B cell (primary cell): ENCODE data around the gene NRP1. TPM values are rescaled to one million over a fixed set of nuclear protein-coding genes. Genes with fewer than 3 reads are reported as not detected.

ENCODE experiments used
- ATAC-seq: fragments of 200-7000 bp; cut with Tn5 transposase; one replicate; pipeline ENCODE4 v1.10.0; 2021; ENCODE audit warnings: low read depth, mild to moderate bottlenecking, moderate number of reproducible peaks, moderate library complexity
- CTCF ChIA-PET: fragments of 350-600 bp; sonication (Branson Sonifier 250); formaldehyde crosslinking; loops from one replicate; lab custom pipeline; 2021; ENCODE audit warnings: antibody characterized with exemption, inconsistent platforms; lab: Charles Lee
- POLR2A ChIA-PET: fragments of 350-600 bp; sonication (Branson Sonifier 250); formaldehyde crosslinking; loops from one replicate; lab custom pipeline; 2021; ENCODE audit warnings: antibody characterized with exemption; lab: Charles Lee
- DNase-seq: peaks from one replicate; pipeline ENCODE4 v3.0.0; 2013
- H2AFZ ChIP-seq: 2 replicates; pipeline ENCODE4 v1.6.1; 2012; ENCODE audit warnings: mild to moderate bottlenecking, low read depth, low read length; ENCODE audit not compliant: insufficient read depth, poor library complexity, severe bottlenecking
- H3K27ac ChIP-seq, 2 donors: 1 replicate in 1 of 2; 2 replicates in 1 of 2; pipeline ENCODE4 v1.5.1; 2012 to 2013; ENCODE audit warnings: low read length in 2 of 2, mild to moderate bottlenecking in 2 of 2, moderate library complexity in 1 of 2
- H3K27me3 ChIP-seq, 4 experiments: fragments of 200-600 bp in 1 of 4; sonication (generic) in 1 of 4; replicated peaks in 1 of 4; 1 replicate in 2 of 4; 2 replicates in 2 of 4; pipeline versions ENCODE4 v1.6.1 to v1.7.0; 2013 to 2016; ENCODE audit warnings: low read length in 3 of 4, mild to moderate bottlenecking in 2 of 4, mixed read lengths in 1 of 4, moderate library complexity in 1 of 4; ENCODE audit not compliant: insufficient read depth in 4 of 4, control insufficient read depth in 3 of 4; ENCODE audit errors: control extremely low read depth in 1 of 4
- H3K36me3 ChIP-seq, 2 experiments: replicated peaks in 1 of 2; 1 replicate in 1 of 2; 2 replicates in 1 of 2; pipeline versions ENCODE4 v1.6.1 to v1.7.1; 2013; ENCODE audit warnings: low read length in 1 of 2; ENCODE audit not compliant: insufficient read depth in 2 of 2, control insufficient read depth in 1 of 2; ENCODE audit errors: control extremely low read depth in 1 of 2, extremely low read depth in 1 of 2
- H3K4me1 ChIP-seq, 2 donors: fragments of 200-600 bp in 1 of 2; sonication (generic) in 1 of 2; 1 replicate in 1 of 2; 2 replicates in 1 of 2; pipeline versions ENCODE4 v1.5.1 to v1.6.1; 2013 to 2017; ENCODE audit warnings: low read length in 2 of 2; ENCODE audit not compliant: control insufficient read depth in 2 of 2, insufficient read depth in 2 of 2
- H3K4me2 ChIP-seq: replicated peaks from 2 replicates; pipeline ENCODE3; 2012; ENCODE audit warnings: mild to moderate bottlenecking, low read depth, low read length; ENCODE audit not compliant: poor library complexity, severe bottlenecking
- H3K4me3 ChIP-seq, 5 experiments: fragments of 200-600 bp in 1 of 5; sonication (generic) in 1 of 5; 1 replicate in 3 of 5; 2 replicates in 2 of 5; pipeline versions ENCODE4 v1.5.1 to v1.7.0; 2011 to 2016; ENCODE audit warnings: low read length in 4 of 5, mild to moderate bottlenecking in 4 of 5, low read depth in 2 of 5, control low read depth in 1 of 5, moderate library complexity in 1 of 5; ENCODE audit not compliant: insufficient read depth in 1 of 5; ENCODE audit errors: control extremely low read depth in 1 of 5, extremely low read depth in 1 of 5
- H3K79me2 ChIP-seq: fragments of 200-600 bp; sonication (generic); one replicate; pipeline ENCODE4 v1.6.0; 2016; ENCODE audit warnings: low read length; ENCODE audit not compliant: control insufficient read depth, insufficient read depth
- H3K9ac ChIP-seq: fragments of 200-600 bp; sonication (generic); 2 replicates; pipeline ENCODE4 v1.6.1; 2017; ENCODE audit warnings: mild to moderate bottlenecking, low read length, moderate library complexity
- H3K9me3 ChIP-seq, 3 donors: one replicate each; pipeline versions ENCODE4 v1.6.1 to v1.7.1; 2013; ENCODE audit warnings: low read length in 2 of 3; ENCODE audit not compliant: control insufficient read depth in 2 of 3, insufficient read depth in 1 of 3; ENCODE audit errors: control extremely low read depth in 1 of 3
- H4K20me1 ChIP-seq: 2 replicates; pipeline ENCODE4 v1.6.0; 2012; ENCODE audit warnings: mild to moderate bottlenecking, low read length; ENCODE audit not compliant: insufficient read depth, control insufficient read depth, poor library complexity, severe bottlenecking
- H3K27ac Mint-ChIP-seq: one replicate; pipeline ENCODE4 v1.8.0; 2021; ENCODE audit warnings: mixed read lengths
- H3K27me3 Mint-ChIP-seq: one replicate; pipeline ENCODE4 v1.8.0; 2021; ENCODE audit warnings: mixed read lengths
- H3K4me1 Mint-ChIP-seq: one replicate; pipeline ENCODE4 v1.8.0; 2021; ENCODE audit warnings: mixed read lengths
- H3K4me3 Mint-ChIP-seq: one replicate; pipeline ENCODE4 v1.8.0; 2021; ENCODE audit warnings: mixed read lengths
- H3K9me3 Mint-ChIP-seq: one replicate; pipeline ENCODE4 v1.8.0; 2022; ENCODE audit warnings: mixed read lengths; ENCODE audit not compliant: insufficient read depth
- CTCF ChIP-seq: fragments of 200-600 bp; IDR thresholded peaks from one replicate; pipeline ENCODE4 v1.8.0; 2022; ENCODE audit warnings: antibody characterized with exemption, mild to moderate bottlenecking
- EZH2 ChIP-seq: IDR thresholded peaks from 2 replicates; pipeline ENCODE4 v1.6.1; 2012; ENCODE audit warnings: borderline replicate concordance, low read depth, mild to moderate bottlenecking, moderate library complexity, low read length; ENCODE audit not compliant: insufficient read depth, poor library complexity, severe bottlenecking
- WGBS: methylation state at CpG from one replicate; pipeline ENCODE4 v1.1.5; 2013; ENCODE audit warnings: missing lambda C conversion rate; ENCODE audit not compliant: insufficient coverage; 5-methylcytosine and 5-hydroxymethylcytosine counted together
- intact Hi-C: fragments of 100-400 bp; cut with micrococcal nuclease; formaldehyde crosslinking; loops from one replicate; pipeline ENCODE4 v1.10.0; 2022
- polyA plus RNA-seq: library from polyadenylated mRNA; depleted of rRNA; stranded (reverse); fragments of >200 nt; gene quantifications from 2 replicates; pipeline ENCODE4 v1.2.3, GENCODE V29; 2012
- total RNA-seq, 2 donors: library from RNA; stranded (reverse); fragments of 120-200 nt in 1 of 2; gene quantifications; 1 replicate in 1 of 2; 2 replicates in 1 of 2; pipeline versions ENCODE4 v1.2.3 to v1.2.4, GENCODE V29; 2013 to 2022

NRP1 gene
- total and polyA plus RNA-seq, 2 donors (not counting 1 experiment from before 2014, with no cell fraction given), result 0.34 TPM; not detected in 1

- DNase-seq (no peak), ATAC-seq (no peak)
- no peak overlapping the region for H3K27ac Mint-ChIP-seq
- POLR2A ChIA-PET, result no interaction called here
- no peaks in the 10 kb centered on the region for H3K27me3 ChIP-seq
- no peaks in the 10 kb centered on the region for H3K9me3 Mint-ChIP-seq
- no peaks in the 10 kb centered on the region for H3K36me3 ChIP-seq
- no peak overlapping the region for H3K4me3 ChIP-seq
- H4K20me1 ChIP-seq, result no peaks in the 10 kb centered on the region
- H3K79me2 ChIP-seq, result no peaks in the 10 kb centered on the region
- intact Hi-C loops, result no loop called here
- H3K4me3 Mint-ChIP-seq, result no peak overlapping the region
- H3K4me1 ChIP-seq, result no peaks in the 10 kb centered on the region
- WGBS, result 90% methylated on average over 3 of the region's 3 CpGs
- TF ChIP-seq EZH2 (no peak), CTCF (no peak)
- H3K9ac ChIP-seq, result no peak overlapping the region
- H3K4me1 Mint-ChIP-seq, result peaks cover 4% of the 10 kb centered on the region
- H3K27me3 Mint-ChIP-seq, result peaks cover 8% of the 10 kb centered on the region
- no peak overlapping the region for H2AFZ ChIP-seq
- H3K27ac ChIP-seq, result no peak overlapping the region
- CTCF ChIA-PET, result no interaction called here
- H3K4me2 ChIP-seq, result no peak overlapping the region
- H3K9me3 ChIP-seq, result no peaks in the 10 kb centered on the region
Measured at GRCh38 chr10:33215635-33216034, 118.8 kb downstream of the NRP1 start.

GRCh38 chr10:33215154-33215553, 119.3 kb downstream of the NRP1 start:
- no peaks in the 10 kb centered on the region for H4K20me1 ChIP-seq
- no peak for ATAC-seq
- Mint-ChIP-seq H3K9me3 (no peaks in the 10 kb centered on the region), H3K4me3 (no peak overlapping the region), H3K27me3 (peaks cover 8% of the 10 kb centered on the region), H3K27ac (no peak overlapping the region), H3K4me1 (peaks cover 4% of the 10 kb centered on the region)
- H3K27ac ChIP-seq, result no peak overlapping the region
- no peak overlapping the region for H3K4me3 ChIP-seq
- intact Hi-C loops, result no loop called here
- no peaks in the 10 kb centered on the region for H3K36me3 ChIP-seq
- POLR2A ChIA-PET, result no interaction called here
- H2AFZ ChIP-seq, result no peak overlapping the region
- no peaks in the 10 kb centered on the region for H3K27me3 ChIP-seq
- H3K9ac ChIP-seq, result no peak overlapping the region
- H3K4me2 ChIP-seq, result no peak overlapping the region
- 100% methylated on average over 1 of the region's 2 CpGs for WGBS
- no peak for DNase-seq
- TF ChIP-seq EZH2 (no peak), CTCF (no peak)
- no peaks in the 10 kb centered on the region for H3K4me1 ChIP-seq
- H3K9me3 ChIP-seq, result no peaks in the 10 kb centered on the region
- CTCF ChIA-PET, result no interaction called here
- H3K79me2 ChIP-seq, result no peaks in the 10 kb centered on the region
